ENCODE measurements around the gene ATG9B. TPM values are rescaled to one million over a fixed set of nuclear protein-coding genes. Genes with fewer than 3 reads are reported as not detected.

Gene ATG9B, protein sequence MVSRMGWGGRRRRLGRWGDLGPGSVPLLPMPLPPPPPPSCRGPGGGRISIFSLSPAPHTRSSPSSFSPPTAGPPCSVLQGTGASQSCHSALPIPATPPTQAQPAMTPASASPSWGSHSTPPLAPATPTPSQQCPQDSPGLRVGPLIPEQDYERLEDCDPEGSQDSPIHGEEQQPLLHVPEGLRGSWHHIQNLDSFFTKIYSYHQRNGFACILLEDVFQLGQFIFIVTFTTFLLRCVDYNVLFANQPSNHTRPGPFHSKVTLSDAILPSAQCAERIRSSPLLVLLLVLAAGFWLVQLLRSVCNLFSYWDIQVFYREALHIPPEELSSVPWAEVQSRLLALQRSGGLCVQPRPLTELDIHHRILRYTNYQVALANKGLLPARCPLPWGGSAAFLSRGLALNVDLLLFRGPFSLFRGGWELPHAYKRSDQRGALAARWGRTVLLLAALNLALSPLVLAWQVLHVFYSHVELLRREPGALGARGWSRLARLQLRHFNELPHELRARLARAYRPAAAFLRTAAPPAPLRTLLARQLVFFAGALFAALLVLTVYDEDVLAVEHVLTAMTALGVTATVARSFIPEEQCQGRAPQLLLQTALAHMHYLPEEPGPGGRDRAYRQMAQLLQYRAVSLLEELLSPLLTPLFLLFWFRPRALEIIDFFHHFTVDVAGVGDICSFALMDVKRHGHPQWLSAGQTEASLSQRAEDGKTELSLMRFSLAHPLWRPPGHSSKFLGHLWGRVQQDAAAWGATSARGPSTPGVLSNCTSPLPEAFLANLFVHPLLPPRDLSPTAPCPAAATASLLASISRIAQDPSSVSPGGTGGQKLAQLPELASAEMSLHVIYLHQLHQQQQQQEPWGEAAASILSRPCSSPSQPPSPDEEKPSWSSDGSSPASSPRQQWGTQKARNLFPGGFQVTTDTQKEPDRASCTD
- not detected for total RNA-seq

DNA sequence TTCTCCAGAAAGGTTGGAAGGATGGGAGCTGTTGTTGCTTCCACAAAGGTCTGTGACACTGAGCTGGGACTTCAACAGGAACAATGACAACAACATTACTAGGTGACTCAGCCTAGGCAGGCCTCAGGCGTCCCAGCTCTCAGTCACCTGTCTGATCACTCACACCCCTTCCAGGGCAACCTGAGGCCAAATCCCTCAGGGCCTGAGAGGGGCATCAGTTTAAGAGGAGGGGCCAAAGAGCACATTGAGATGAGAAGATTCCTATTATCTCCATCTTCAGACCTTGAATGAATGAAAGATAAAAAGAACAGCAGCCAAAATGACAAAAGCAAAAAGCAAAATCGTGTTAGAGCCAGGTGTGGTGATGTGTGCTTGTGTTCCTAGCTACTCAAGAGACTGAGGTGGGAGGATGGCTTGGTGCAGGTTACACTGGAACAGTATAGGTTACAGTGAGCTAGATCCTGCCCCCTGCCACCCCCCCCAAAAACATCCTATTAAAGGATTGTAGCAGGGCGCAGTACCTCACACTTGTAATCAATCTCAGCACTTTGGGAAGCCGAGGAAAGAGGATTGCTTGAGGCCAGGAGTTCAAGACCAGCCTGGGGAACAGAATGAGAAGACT is at the start of gene ATG9B:
ATG9B (minus strand) TSS at position 60 of the 622 bp plus-strand sequence. CDS start 71 bp downstream, outside the sequence.
- ATAC-seq (no peak), DNase-seq (ENCODE audit: low spot score) (no peak)

DNA sequence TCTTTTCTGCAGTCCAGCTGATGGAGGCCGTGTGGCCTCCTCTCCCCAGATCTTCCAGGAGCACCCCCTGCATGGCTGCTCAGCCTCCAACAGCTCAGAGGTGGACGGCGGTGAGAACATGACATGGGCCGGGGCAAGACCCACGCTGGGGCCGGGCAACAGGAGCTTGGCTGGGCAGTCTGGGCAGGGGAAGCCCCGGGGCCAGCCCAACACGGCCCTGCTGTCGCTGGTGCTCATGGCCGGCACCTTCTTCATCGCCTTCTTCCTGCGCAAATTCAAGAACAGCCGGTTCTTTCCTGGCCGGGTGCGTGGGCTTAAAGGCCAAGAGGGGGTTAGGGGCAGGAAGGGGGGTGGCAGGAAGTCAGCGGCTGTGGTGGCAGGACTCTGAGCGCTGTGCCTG is 49.7 kb upstream of the ATG9B start:
- DNase-seq (ENCODE audit: low spot score), result no peak
- no peak for ATAC-seq

DNA sequence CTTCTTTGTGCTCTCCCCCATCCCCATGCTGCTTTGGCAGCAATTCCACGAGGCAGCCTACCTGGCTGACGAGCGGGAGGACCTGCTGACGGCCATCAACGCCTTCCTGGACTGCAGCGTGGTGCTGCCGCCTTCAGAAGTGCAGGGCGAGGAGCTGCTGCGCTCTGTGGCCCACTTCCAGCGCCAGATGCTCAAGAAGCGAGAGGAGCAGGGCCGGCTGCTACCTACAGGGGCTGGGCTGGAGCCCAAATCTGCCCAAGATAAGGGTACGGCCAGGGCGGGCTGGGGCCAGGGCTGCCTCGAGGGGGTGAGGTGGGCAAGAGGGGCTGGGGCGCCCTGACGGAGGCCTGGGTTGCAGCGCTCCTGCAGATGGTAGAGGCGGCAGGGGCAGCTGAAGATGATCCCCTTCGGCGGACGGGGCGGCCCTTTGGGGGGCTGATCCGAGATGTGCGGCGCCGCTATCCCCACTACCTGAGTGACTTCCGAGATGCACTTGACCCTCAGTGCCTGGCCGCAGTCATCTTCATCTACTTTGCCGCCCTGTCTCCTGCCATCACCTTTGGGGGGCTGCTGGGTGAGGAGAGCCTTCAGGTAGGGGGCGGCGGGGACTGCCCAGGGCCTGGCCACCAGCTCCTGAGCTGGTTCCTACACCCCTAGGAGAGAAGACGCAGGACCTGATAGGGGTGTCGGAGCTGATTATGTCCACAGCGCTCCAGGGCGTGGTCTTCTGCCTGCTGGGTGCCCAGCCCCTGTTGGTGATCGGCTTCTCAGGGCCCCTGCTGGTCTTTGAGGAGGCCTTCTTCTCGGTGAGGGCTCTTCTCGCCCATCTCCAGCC is 47.0 kb upstream of the ATG9B start:
- DNase-seq (ENCODE audit: low spot score), result no peak
- ATAC-seq, result no peak

DNA sequence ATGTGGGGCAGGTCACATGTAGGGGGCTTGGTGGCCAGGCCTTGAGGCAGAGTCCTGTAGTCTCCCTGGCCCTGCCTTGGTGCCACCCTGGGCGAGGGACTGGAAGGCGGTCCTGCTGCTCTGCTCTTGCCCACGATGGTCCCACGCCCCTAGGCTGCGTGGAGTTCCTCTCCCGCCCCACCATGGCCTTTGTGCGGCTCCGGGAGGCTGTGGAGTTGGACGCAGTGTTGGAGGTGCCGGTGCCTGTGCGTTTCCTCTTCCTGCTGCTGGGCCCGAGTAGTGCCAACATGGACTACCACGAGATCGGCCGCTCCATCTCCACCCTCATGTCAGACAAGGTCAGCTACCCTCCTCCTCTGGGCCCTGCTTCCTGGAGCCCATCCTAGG is 46.3 kb upstream of the ATG9B start:
- DNase-seq (ENCODE audit: low spot score), result no peak
- ATAC-seq, result no peak

DNA sequence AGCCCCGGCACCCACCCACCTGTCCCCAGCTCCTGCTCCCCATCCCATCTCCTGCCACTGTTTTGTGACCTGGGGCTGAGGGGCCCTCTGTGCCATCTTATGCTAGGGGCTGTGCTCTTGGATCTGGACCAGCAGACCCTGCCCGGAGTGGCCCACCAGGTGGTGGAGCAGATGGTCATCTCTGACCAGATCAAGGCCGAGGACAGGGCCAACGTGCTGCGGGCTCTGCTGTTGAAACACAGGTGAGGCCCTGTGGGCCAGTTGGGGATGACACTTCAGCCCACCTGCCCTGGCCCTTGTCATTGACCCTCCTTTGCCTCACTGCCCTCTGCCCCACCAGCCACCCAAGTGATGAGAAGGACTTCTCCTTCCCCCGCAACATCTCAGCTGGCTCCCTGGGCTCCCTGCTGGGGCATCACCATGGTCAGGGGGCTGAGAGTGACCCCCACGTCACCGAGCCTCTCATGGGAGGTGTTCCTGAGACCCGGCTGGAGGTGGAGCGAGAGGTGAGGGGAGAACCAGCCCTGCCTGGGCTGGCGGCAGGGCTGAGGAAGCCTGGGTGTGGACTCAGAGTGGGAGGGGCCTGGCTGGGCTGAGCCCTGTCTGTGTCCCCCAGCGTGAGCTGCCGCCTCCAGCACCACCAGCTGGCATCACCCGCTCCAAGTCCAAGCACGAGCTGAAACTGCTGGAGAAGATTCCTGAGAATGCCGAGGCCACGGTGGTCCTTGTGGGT is 45.7 kb upstream of the ATG9B start:
- ATAC-seq (no peak), DNase-seq (ENCODE audit: low spot score) (no peak)

DNA sequence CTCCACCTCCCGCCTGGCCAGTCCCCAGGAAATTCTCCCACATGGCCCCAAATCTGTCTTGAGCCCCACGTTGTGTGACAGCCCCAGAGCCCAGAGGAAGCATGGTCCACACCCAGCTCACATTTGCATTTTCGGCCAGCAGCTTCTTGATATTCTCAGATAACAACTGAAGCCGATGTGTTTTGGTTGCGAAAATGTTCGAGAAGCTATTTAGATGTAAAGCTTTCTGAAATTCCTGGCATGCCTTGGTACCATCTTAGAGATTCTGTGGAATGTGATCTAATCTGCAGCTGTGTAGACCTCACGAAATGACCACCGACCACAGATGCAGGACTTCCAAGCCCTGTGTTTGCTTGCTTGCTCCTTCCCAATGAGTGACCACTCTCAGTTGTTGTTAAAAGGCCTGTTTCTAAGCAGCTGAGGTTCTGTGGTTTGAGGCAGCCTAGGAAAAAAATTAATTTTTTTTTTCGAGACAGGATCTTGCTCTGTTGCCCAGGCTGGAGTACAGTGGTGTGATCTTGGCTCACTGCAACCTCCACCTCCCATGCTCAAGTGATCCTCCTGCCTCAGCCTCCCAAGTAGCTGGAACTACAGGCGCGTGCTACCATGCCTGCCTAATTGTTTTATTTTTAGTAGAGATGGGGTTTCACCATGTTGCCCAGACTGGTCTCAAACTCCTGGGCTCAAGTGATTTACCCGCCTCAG is 43.9 kb upstream of the ATG9B start:
- DNase-seq (ENCODE audit: low spot score), result no peak
- ATAC-seq, result no peak

DNA sequence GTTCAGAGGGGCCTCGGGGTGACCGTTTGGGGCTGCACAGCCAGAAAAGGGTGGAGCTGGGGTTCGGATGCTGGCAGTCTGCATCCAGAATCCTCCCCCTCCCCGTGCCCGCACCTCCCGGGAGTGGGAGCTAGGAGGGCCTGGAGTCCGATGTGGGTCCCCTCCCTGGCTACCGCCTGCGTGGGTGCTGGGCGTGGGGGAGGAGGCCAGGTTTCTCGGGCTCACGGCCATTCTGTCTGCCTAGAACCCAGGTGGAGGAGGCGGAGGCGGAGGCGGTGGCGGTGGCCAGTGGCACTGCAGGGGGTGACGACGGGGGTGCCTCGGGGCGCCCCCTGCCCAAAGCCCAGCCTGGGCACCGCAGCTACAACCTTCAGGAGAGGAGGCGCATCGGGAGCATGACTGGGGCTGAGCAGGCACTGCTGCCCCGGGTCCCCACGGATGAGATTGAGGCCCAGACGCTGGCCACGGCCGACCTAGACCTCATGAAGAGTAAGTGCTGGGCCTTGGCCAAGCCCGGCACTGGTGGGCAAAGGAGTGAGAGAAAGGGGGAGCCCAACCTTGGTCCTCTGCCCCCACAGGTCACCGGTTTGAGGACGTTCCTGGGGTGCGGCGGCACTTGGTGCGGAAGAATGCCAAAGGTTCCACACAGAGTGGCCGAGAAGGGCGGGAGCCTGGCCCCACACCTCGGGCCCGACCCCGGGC is 42.1 kb upstream of the ATG9B start:
- ATAC-seq, result no peak
- no peak for DNase-seq (ENCODE audit: low spot score)

DNA sequence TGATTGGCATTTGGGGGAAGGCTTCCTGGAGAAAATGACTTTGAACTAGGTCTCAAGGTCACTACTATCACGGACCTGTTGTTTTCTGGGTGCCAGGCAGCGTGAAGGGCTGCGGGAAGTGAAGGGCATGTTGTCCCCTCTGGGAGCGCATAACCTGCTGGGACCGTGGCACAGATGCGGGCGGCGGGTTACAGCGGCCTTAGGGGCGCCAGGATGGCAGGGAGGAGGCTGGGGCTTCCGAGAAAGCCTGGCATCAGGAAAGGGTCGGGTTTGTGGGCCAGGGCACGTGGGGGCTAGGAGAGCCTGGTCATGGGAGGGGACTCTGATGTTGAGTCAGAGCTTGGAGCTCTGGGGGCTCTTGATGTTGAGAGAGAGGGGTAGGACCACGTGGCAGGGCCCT is 41.2 kb upstream of the ATG9B start:
- ATAC-seq, result no peak
- DNase-seq (ENCODE audit: low spot score), result no peak

DNA sequence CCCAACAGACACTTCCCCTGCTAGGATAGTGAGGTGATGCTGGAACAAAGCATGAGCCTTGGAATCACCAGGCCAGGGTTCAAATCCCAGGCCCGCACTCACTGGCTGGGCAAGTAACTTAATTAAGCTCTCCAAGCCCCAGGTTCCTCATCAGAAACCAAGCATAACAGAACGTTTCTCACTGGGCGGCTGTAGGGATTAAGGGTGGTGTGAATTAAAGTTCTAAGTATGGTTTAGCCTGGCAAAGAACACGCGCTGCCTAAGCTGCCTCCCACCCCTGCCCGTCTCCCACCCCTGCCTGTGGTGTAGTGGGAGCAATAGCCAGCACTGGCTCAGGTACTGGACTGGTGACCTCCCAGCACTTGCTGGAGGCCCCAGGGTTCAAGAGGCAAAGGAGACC is 40.7 kb upstream of the ATG9B start:
- ATAC-seq, result no peak
- DNase-seq (ENCODE audit: low spot score), result no peak

DNA sequence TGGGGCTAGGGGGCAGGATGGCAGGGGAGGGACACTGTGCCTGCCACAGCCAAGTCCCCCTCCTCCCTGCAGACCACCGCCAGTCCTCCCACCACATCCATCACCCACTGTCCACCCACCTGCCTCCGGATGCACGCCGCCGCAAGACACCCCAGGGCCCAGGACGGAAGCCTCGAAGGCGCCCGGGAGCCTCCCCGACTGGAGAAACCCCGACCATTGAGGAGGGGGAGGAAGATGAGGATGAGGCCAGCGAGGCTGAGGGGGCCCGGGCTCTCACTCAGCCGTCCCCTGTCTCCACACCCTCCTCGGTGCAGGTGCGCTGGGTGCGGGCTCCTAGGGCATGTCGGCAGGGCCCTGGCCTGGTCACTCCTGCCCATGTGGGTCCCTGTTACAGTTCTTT is 40.2 kb upstream of the ATG9B start:
- DNase-seq (ENCODE audit: low spot score) (no peak), ATAC-seq (no peak)

DNA sequence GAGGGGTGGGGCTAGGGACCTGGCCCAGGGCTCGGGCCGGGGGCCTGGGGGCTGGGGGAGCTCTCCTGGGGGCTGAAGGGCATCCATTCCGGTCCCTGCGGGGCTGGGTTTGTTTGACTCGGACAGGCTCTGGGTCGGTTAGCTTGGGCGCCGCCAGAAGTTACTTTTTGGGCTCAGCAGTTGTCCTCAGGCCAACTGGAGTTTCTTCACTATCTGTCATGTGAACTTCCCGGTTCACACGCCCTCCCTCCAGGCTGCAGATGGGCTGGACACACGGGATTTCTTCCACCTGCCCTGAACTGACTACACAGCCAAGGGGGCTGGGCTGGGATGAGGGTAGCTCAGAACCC is 38.9 kb upstream of the ATG9B start:
- DNase-seq (ENCODE audit: low spot score), result peak; percentile 74
- peak; percentile 40 for ATAC-seq

DNA sequence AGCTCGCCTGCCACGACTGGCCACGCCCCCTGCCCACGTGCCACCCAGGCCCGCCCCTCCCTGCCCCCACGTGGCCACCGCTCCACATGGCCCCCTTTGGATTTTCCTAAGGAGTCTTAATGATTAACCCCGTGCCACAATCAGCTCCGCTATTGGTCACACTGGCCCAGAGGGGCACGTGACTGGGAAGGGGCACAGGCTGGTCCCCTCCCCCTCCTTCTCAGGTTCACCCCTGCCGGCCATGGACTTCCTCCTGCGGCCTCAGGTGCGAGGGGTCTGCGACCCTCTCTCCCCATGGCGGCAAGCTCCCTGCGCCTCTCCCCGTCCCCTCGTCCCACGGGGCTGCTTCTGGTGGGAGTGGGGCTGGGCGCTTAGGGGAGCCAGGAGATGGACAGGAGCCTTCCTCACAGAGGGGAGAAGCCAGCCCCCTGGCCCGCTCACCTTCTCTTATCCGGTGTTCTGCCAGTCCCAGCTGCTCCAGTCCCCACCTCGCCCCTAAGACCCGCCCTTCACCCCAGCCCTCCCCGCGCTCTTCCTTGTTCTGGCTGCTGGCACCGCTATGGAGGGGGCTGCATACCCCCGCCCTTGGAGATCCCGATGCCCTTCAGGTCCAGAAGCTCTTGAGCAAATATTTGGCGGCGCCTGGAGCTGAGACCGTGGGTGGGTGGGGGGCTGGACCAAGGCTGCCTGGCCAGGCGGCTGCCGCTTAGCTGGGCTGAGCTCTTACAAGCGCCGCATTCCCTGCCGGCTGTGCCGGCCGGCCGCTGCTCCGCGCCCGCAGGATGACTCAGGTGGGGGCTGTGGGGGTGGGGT is 38.3 kb upstream of the ATG9B start:
- ATAC-seq (peak; percentile 63), DNase-seq (ENCODE audit: low spot score) (peak; percentile 94)

DNA sequence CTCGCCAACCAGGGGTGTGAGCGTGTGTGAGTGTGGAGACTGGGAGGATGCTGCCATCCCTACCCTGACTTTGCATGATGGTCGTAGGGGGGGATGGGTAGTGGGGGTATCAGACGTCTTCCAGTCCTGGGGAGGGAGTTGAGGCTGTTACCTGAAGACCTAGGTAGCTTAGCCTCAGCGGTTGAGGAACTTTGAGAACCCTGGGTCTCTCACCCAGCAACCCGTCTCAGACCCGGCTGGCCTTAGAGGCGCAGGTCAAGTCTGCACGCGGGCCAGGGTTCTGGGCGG is 37.8 kb upstream of the ATG9B start:
- ATAC-seq (no peak), DNase-seq (ENCODE audit: low spot score) (no peak)

DNA sequence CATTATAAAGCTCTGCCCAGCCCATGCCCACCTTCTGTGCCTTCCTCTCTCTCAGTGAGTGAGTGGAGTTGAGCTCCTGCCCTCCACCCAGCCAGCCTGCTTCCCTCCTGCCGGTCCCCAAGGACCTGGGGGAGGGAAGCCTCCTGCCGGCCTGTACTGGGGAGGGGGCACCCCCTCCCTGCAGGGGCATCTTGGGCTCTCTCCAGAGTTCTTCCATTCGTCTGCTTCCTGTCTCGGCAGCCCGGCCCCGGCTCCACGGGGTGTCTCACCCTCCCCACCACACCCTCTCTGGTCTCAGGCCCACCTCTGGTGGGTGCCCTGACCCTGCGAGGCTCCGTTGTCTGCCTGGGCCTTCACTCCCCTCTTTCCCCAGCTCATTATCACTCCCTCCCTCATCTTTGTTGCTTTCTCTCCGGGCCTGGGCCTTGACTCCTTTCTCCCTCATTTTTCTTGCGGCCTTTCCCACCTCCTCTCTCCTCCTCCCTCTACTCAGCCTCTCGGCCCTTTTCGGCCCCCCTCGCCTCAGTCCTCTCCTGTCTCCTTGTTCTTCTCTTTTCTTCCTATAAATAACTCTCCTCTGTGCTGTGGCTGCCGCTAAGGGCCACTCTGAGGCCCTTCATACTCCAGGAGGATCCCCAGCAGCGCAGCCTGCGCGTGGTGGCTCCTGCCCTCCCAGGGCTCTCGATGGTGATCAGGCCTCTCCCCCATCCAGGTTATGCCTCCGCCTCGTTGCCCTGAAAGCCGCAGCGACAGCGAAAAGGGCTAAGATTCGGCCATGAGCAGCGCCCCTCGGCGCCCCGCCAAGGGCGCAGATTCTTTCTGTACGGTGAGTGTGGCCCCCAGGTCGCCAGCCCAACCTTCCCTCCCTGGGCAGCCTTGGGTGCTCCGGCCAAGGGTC is 37.2 kb upstream of the ATG9B start:
- DNase-seq (ENCODE audit: low spot score) (no peak), ATAC-seq (no peak)

DNA sequence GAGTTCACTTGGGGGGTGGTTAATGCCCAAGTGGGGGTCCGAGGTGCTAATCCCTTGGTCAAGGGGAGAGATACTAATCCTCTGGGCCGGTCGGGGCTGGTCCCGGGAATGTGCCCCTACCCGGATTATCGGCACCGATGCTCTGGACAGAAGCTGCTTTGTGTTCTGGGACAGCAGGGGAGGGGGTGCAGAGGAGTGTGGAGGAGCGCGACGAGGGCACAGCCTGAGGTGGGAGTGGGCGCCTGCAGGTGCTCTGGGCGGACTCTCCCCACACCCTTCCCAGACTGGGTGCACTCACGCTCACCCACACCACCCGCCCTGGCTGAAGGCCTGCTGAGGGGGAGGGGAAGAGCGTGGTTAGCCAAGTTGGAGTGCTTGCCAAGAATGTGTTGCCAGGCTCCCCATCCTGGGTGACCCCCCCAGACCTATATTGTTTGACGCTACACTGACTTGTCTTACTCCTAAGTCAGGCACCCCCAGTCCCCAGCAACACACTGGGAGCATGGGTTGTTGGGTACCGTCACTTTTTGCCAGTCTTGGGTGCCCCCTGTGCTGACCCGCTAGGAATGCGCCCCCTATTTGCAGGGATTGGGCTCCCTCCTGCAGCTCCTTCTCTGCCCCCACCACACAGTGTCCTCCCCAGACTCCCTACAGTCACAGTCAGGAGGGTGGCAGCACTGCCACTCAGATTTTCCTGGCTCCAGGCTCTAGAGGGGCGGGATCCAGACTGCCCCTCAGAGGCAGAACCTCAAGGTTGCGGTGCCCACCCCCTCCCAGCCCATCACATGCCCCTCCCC is 36.3 kb upstream of the ATG9B start:
- DNase-seq (ENCODE audit: low spot score), result peak; percentile 64
- no peak for ATAC-seq

DNA sequence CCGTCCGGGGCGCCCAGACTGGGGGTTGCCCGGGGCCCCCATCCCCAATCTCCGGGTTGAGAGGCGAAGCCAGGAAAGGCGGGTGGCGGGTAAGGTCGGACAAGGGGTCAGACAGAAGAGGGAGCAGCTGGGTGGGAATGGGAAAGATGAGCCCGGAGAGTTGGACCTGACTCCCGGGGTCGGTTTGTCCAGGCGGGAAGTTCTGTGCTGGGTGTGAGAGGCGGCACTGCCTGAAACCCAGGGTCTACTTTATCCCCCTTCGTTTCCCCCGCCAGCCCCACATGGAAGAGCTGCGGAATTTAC is 35.8 kb upstream of the ATG9B start:
- DNase-seq (ENCODE audit: low spot score) (no peak), ATAC-seq (no peak)
